Mesendoderm (in vitro differentiated cells): ENCODE results near the gene HPGDS.

Source experiments
- DNase-seq: peaks from one replicate; pipeline ENCODE4 v3.0.0; 2013
- H2AK5ac ChIP-seq: 2 replicates; pipeline ENCODE4 v1.6.1; 2013; ENCODE audit warnings: low read length, inconsistent platforms
- H2BK120ac ChIP-seq: 2 replicates; pipeline ENCODE4 v1.6.1; 2013; ENCODE audit warnings: low read depth, mild to moderate bottlenecking, low read length, moderate library complexity, mixed read lengths
- H2BK15ac ChIP-seq: replicated peaks from 2 replicates; pipeline ENCODE4 v1.6.1; 2013; ENCODE audit warnings: low read depth, mild to moderate bottlenecking, moderate library complexity
- H2BK5ac ChIP-seq: 2 replicates; pipeline ENCODE4 v1.6.1; 2013; ENCODE audit warnings: low read length, inconsistent platforms
- H3K18ac ChIP-seq: 2 replicates; pipeline ENCODE4 v1.6.1; 2013; ENCODE audit warnings: mild to moderate bottlenecking, low read length, mixed read lengths
- H3K23ac ChIP-seq: one replicate; pipeline ENCODE4 v1.6.1; 2013; ENCODE audit warnings: low read length
- H3K27ac ChIP-seq: 2 replicates; pipeline ENCODE4 v1.5.1; 2013; ENCODE audit warnings: low read depth, mild to moderate bottlenecking, inconsistent platforms, low read length, moderate library complexity
- H3K27me3 ChIP-seq: 2 replicates; pipeline ENCODE4 v1.6.1; 2013; ENCODE audit warnings: low read length, control low read depth, mild to moderate bottlenecking, inconsistent platforms; ENCODE audit not compliant: insufficient read depth, poor library complexity
- H3K36me3 ChIP-seq: 2 replicates; pipeline ENCODE4 v1.6.1; 2013; ENCODE audit warnings: low read length, inconsistent platforms; ENCODE audit not compliant: control insufficient read depth, insufficient read depth
- H3K4ac ChIP-seq: one replicate; pipeline ENCODE4 v1.6.1; 2013; ENCODE audit warnings: low read depth, mild to moderate bottlenecking, low read length, moderate library complexity
- H3K4me1 ChIP-seq: 2 replicates; pipeline ENCODE4 v1.6.1; 2013; ENCODE audit warnings: low read depth, low read length, inconsistent platforms; ENCODE audit not compliant: control insufficient read depth
- H3K4me2 ChIP-seq: 2 replicates; pipeline ENCODE4 v1.6.1; 2013; ENCODE audit warnings: low read length
- H3K4me3 ChIP-seq: 2 replicates; pipeline ENCODE4 v1.5.1; 2013; ENCODE audit warnings: mild to moderate bottlenecking, low read length
- H3K56ac ChIP-seq: one replicate; pipeline ENCODE4 v1.6.1; 2013; ENCODE audit warnings: low read length
- H3K79me1 ChIP-seq: 2 replicates; pipeline ENCODE4 v1.6.1; 2013; ENCODE audit warnings: low read length, inconsistent platforms
- H3K79me2 ChIP-seq: 2 replicates; pipeline ENCODE4 v1.6.1; 2013; ENCODE audit warnings: mild to moderate bottlenecking, low read length; ENCODE audit not compliant: control insufficient read depth, insufficient read depth
- H3K9ac ChIP-seq: 2 replicates; pipeline ENCODE4 v1.6.1; 2013; ENCODE audit warnings: low read length, inconsistent platforms
- H4K5ac ChIP-seq: one replicate; pipeline ENCODE4 v1.6.1; 2013; ENCODE audit warnings: low read length
- H4K8ac ChIP-seq: one replicate; pipeline ENCODE4 v1.6.1; 2013; ENCODE audit warnings: low read depth, mild to moderate bottlenecking, control low read depth, low read length, moderate library complexity
- WGBS: extraction: QIAGEN DNeasy Blood & Tissue Kit; methylation state at CpG from one replicate; pipeline ENCODE4 v1.1.7; 2013; ENCODE audit warnings: low lambda C conversion rate, missing lambda C conversion rate; ENCODE audit not compliant: insufficient coverage; ENCODE audit errors: extremely low coverage; 5-methylcytosine and 5-hydroxymethylcytosine counted together

The HPGDS gene

DNA sequence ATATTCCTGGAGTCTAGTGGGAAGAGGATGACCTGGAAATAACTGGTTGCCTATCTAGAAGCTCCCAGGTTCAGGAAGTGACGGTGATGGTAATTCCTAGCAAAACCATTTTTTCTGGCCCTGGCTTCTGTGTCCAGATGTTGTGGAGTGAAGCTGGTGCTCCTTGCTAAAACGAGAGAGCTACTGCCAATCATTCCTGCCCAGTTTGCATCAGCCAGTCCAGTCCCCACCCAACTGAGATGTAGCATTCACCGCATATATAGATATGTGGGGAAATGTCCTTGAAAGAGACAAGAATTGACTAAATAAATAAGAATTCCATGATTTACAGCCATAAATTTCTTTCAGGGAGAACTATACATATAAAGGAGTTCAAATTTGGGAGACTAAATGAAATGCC, 6.3 kb downstream of the HPGDS start:
- Histone ChIP-seq H4K5ac (no peak overlapping the region), H4K8ac (no peak overlapping the region), H3K4me1 (no peaks in the 10 kb centered on the region), H2BK120ac (no peak overlapping the region), H3K18ac (no peak overlapping the region), H3K9ac (no peak overlapping the region), H2BK5ac (no peak overlapping the region), H3K23ac (no peak overlapping the region), H3K36me3 (no peaks in the 10 kb centered on the region), H3K27me3 (no peaks in the 10 kb centered on the region), H3K4me2 (no peak overlapping the region), H3K4me3 (no peak overlapping the region), H2AK5ac (no peak overlapping the region), H3K27ac (no peak overlapping the region), H2BK15ac (no peak overlapping the region), H3K79me1 (no peaks in the 10 kb centered on the region), H3K79me2 (no peaks in the 10 kb centered on the region), H3K4ac (no peak overlapping the region), H3K56ac (no peak overlapping the region)
- no CpG with 5 or more reads among the region's 3 CpGs for WGBS
- DNase-seq, result no peak

- H2BK15ac ChIP-seq, result no peak overlapping the region
- no peak overlapping the region for H4K5ac ChIP-seq
- H3K27me3 ChIP-seq, result no peaks in the 10 kb centered on the region
- H4K8ac ChIP-seq, result no peak overlapping the region
- no peak overlapping the region for H3K4ac ChIP-seq
- H3K23ac ChIP-seq, result no peak overlapping the region
- H3K36me3 ChIP-seq, result no peaks in the 10 kb centered on the region
- H3K79me1 ChIP-seq, result no peaks in the 10 kb centered on the region
- H3K79me2 ChIP-seq, result no peaks in the 10 kb centered on the region
- no peak overlapping the region for H2AK5ac ChIP-seq
- H3K27ac ChIP-seq, result no peak overlapping the region
- H3K4me2 ChIP-seq, result no peak overlapping the region
- H2BK120ac ChIP-seq, result no peak overlapping the region
- WGBS, result no CpG with 5 or more reads among the region's 3 CpGs
- H3K4me3 ChIP-seq, result no peak overlapping the region
- DNase-seq, result peak; percentile 23
- no peak overlapping the region for H3K18ac ChIP-seq
- no peaks in the 10 kb centered on the region for H3K4me1 ChIP-seq
- H3K56ac ChIP-seq, result no peak overlapping the region
- H2BK5ac ChIP-seq, result no peak overlapping the region
- no peak overlapping the region for H3K9ac ChIP-seq
These were observed 7.7 kb downstream of the HPGDS start for GRCh38 chr4:94334962-94335361.

DNA sequence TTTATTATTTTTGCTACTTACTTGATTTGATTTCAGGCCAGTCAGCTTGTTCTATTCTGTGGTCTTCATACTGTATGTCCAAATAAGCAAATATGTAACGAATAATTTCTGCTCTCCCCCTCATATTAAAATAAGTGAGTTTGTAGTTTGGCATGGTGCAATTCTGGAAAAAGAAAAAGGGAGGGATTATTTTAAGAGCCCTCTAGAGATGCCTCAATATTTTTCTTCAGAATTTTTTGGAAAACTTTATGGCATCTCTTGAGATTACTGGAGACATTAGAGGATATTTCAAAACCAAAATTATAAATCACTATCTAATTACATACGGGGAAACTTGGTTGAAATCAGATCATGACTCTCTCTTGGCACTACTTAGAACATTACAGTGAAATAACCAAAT, 8.2 kb downstream of the HPGDS start:
- Histone ChIP-seq H3K4me2 (no peak overlapping the region), H3K4me3 (no peak overlapping the region), H2BK120ac (no peak overlapping the region), H3K79me2 (no peaks in the 10 kb centered on the region), H3K18ac (no peak overlapping the region), H3K27ac (no peak overlapping the region), H2AK5ac (no peak overlapping the region), H3K27me3 (no peaks in the 10 kb centered on the region), H3K36me3 (no peaks in the 10 kb centered on the region), H3K4me1 (no peaks in the 10 kb centered on the region), H3K4ac (no peak overlapping the region), H3K79me1 (no peaks in the 10 kb centered on the region), H2BK15ac (peak overlapping the region; percentile 36), H4K5ac (no peak overlapping the region), H4K8ac (no peak overlapping the region), H2BK5ac (no peak overlapping the region), H3K9ac (no peak overlapping the region), H3K23ac (no peak overlapping the region), H3K56ac (no peak overlapping the region)
- no peak for DNase-seq
- no CpG with 5 or more reads among the region's 2 CpGs for WGBS

- no peaks in the 10 kb centered on the region for H3K36me3 ChIP-seq
- WGBS, result no CpG with 5 or more reads among the region's 3 CpGs
- H3K79me2 ChIP-seq, result no peaks in the 10 kb centered on the region
- H2BK120ac ChIP-seq, result no peak overlapping the region
- H3K23ac ChIP-seq, result no peak overlapping the region
- no peak overlapping the region for H2BK15ac ChIP-seq
- no peak overlapping the region for H3K27ac ChIP-seq
- H3K27me3 ChIP-seq, result no peaks in the 10 kb centered on the region
- H2AK5ac ChIP-seq, result no peak overlapping the region
- no peak overlapping the region for H3K9ac ChIP-seq
- no peak overlapping the region for H3K4me2 ChIP-seq
- H3K56ac ChIP-seq, result no peak overlapping the region
- H3K18ac ChIP-seq, result peak overlapping the region; percentile 68
- H4K8ac ChIP-seq, result no peak overlapping the region
- H2BK5ac ChIP-seq, result no peak overlapping the region
- H4K5ac ChIP-seq, result no peak overlapping the region
- H3K4me3 ChIP-seq, result no peak overlapping the region
- H3K79me1 ChIP-seq, result no peaks in the 10 kb centered on the region
- no peaks in the 10 kb centered on the region for H3K4me1 ChIP-seq
- no peak for DNase-seq
- no peak overlapping the region for H3K4ac ChIP-seq
These were observed 8.8 kb downstream of the HPGDS start for GRCh38 chr4:94333866-94334265.

- Histone ChIP-seq H3K56ac (no peak overlapping the region), H2BK5ac (no peak overlapping the region), H3K4me3 (no peak overlapping the region), H3K23ac (no peak overlapping the region), H3K4me2 (no peak overlapping the region), H3K18ac (no peak overlapping the region), H3K79me2 (no peaks in the 10 kb centered on the region), H2AK5ac (no peak overlapping the region), H3K4me1 (no peaks in the 10 kb centered on the region), H3K27ac (no peak overlapping the region), H4K8ac (no peak overlapping the region), H2BK120ac (no peak overlapping the region), H3K36me3 (no peaks in the 10 kb centered on the region), H3K4ac (no peak overlapping the region), H3K79me1 (no peaks in the 10 kb centered on the region), H4K5ac (no peak overlapping the region), H3K27me3 (no peaks in the 10 kb centered on the region), H2BK15ac (no peak overlapping the region), H3K9ac (no peak overlapping the region)
- no CpG with 5 or more reads among the region's 5 CpGs for WGBS
- peak; percentile 98 for DNase-seq
These were observed 9.5 kb downstream of the HPGDS start for GRCh38 chr4:94332983-94333590.

DNA sequence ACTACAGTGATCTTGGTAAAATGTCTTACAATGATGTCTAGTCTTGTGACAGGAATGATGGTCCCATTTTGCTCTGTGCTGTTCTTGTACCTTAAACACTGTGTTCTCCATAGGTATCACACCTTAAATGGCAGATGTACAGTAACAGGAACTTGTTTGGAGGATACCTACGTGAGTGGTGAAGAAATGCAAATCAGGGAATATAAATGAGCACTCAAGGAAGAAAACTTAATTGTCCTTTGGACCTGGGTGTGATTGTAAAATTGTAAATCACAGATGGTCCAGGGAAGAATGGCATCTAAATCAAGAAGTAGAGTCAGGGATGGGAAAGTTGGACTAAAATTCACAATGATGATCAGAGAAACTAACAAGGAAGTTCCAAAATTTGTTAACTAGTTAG, 12.7 kb downstream of the HPGDS start:
- no peak overlapping the region for H3K4ac ChIP-seq
- no peak overlapping the region for H3K23ac ChIP-seq
- no peak overlapping the region for H4K8ac ChIP-seq
- no peaks in the 10 kb centered on the region for H3K79me2 ChIP-seq
- no peak overlapping the region for H2BK120ac ChIP-seq
- H2BK15ac ChIP-seq, result no peak overlapping the region
- no peak overlapping the region for H4K5ac ChIP-seq
- H3K9ac ChIP-seq, result no peak overlapping the region
- no peaks in the 10 kb centered on the region for H3K4me1 ChIP-seq
- no peaks in the 10 kb centered on the region for H3K36me3 ChIP-seq
- H3K56ac ChIP-seq, result no peak overlapping the region
- no peak overlapping the region for H2BK5ac ChIP-seq
- no CpG with 5 or more reads among the region's 1 CpG for whole genome bisulfite sequencing
- no peak overlapping the region for H3K4me3 ChIP-seq
- no peak overlapping the region for H3K27ac ChIP-seq
- H3K18ac ChIP-seq, result no peak overlapping the region
- no peak overlapping the region for H3K4me2 ChIP-seq
- H3K27me3 ChIP-seq, result no peaks in the 10 kb centered on the region
- H3K79me1 ChIP-seq, result no peaks in the 10 kb centered on the region
- DNase-seq, result no peak
- H2AK5ac ChIP-seq, result no peak overlapping the region
